NCI-H82 treated with DMSO at 0.1 percent for 48 hours (cell line): Measurements from ENCODE around the gene OGG1.

Source experiments
- DNase-seq: peaks from one replicate; lab custom pipeline; 2025; ENCODE audit not compliant: unreplicated experiment; lab: John Stamatoyannopoulos, UW

OGG1 gene

DNA sequence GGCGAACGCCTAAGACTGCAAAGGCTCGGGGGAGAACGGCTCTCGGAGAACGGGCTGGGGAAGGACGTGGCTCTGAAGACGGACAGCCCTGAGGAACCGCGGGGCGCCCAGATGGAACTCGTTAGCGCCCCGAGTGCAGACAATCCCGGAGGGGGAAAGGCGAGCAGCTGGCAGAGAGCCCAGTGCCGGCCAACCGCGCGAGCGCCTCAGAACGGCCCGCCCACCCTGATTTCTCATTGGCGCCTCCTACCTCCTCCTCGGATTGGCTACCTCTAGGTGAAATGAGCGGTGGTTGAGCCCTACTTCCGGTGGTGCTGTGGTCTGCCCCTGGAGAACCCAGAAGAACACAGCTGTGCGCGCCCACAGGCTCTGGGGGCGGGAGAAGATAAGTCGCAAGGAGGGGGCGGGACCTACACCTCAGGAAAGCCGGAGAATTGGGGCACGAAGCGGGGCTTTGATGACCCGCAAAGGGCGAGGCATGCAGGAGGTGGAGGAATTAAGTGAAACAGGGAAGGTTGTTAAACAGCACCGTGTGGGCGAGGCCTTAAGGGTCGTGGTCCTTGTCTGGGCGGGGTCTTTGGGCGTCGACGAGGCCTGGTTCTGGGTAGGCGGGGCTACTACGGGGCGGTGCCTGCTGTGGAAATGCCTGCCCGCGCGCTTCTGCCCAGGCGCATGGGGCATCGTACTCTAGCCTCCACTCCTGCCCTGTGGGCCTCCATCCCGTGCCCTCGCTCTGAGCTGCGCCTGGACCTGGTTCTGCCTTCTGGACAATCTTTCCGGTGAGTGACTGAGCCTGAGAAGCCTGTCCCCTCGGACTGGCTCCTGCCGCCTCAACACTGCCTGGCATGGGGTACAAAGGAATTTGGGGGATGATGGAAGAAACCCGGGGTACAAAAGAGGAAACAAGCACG, at the start of gene OGG1:
Gene OGG1, plus strand, starts transcription at position 308 of the 911 bp plus-strand sequence. Its CDS starts 335 bp downstream, at position 643.
- DNase-seq: peak; percentile 95

DNA sequence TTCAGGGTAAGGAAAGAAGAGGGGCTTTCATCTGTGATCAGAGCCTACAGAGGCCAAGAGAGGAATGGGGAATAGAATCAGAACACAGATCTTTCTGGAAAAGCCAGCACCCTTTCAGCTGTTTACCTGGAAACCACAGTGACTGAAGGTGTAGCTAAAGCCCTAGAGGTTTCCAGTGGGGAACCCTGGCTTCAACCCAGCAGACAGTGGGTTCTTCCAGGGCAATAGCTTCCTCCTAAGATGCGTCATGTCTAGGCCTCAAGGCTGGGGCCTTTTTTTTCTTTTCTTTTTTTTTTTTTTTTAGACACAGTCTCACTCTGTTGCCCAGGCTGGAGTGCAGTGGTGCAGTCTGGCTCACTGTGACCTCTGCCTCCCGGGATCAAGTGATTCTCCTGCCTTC, 49.2 kb upstream of the OGG1 start:
- DNase-seq: no peak

DNA sequence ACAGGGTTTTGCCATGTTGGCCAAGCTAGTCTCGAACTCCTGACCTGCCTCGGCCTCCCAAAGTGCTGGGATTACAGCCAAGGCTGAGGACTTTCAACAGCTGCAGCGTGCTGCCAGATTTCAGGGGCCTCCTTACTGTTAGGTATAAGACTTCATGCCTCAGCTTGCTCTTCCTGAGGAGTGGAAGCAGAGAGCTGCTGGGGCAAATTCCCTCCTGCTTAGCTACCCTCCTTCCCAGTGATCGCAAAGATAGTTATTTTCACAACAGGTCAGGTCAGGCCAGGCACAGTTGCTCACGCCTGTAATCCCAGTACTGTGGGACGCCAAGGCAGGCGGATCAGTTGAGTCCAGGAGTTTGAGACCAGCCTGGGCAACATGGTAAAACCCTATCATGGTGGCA, 48.7 kb upstream of the OGG1 start:
- DNase-seq: no peak

DNA sequence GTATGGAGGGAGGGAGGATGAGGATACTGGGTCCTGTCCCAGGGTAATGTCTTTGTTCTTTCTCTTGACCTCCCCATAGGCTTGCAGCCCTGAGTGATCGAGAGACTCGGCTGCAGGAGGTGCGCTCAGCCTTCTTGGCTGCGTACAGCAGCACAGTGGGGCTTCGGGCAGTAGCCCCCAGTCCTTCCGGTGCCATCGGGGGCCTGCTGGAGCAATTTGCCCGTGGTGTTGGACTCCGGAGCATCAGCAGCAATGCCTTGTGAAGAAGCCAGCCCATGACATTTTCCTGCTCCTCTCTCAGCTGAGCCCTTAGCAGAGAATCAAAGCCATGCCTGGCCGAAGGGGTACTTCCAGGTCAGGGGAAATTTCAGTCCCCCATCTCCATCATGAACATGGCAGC, 48.0 kb upstream of the OGG1 start:
- no peak for DNase-seq

DNA sequence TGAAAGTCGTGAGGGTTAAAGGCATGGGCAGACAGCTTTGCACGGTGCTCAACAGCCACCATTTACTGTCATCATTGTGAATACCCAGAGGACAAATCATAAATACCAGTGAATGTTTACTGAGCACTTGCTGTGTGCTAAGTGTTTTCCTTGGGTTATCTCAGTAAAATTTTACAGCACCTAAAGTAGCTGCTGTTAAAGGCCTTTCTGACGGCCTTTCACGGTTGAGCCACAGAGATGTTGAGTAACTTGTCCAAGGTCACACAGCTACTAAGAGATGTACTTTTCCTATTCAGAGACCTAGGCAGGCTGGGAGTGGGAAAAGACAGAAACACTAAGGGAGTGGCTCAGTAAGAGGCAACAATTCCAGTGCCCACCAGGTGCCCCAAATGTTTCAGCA, 46.5 kb upstream of the OGG1 start:
- DNase-seq: no peak

DNA sequence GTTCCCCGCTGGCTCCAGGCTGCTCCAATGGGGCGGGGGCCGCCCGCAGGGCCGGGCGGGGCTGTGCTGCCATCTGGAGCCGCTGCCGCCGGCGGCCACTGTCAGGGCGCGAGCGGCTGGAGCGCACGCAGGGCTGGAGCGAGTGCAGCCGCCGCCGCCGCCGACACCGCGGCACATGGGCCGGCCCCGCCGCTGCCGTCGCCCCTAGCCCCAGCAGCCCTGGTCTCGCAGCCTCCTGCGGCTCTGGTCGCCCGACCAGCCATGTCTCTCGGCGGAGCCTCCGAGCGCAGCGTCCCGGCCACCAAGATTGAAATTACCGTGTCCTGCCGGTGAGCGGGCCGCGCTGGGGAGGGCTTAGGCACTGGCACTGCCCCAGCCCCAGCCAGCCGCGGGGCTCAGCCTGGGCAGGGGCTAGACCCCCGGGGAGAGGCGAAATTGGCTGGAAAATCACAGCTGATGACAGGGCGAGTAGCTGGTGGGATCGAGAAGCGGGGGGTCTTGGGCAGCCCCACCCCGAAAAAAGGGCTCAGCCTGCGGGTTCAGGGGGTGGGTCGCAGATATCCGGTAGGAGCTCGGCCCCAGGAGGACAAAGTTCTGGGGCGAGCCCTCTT, 45.9 kb upstream of the OGG1 start, which contains the start of gene CPNE9:
Gene CPNE9, plus strand, starts transcription at position 98 of the 611 bp plus-strand sequence. Its CDS starts 164 bp downstream, at position 262.
- DNase-seq: no peak

DNA sequence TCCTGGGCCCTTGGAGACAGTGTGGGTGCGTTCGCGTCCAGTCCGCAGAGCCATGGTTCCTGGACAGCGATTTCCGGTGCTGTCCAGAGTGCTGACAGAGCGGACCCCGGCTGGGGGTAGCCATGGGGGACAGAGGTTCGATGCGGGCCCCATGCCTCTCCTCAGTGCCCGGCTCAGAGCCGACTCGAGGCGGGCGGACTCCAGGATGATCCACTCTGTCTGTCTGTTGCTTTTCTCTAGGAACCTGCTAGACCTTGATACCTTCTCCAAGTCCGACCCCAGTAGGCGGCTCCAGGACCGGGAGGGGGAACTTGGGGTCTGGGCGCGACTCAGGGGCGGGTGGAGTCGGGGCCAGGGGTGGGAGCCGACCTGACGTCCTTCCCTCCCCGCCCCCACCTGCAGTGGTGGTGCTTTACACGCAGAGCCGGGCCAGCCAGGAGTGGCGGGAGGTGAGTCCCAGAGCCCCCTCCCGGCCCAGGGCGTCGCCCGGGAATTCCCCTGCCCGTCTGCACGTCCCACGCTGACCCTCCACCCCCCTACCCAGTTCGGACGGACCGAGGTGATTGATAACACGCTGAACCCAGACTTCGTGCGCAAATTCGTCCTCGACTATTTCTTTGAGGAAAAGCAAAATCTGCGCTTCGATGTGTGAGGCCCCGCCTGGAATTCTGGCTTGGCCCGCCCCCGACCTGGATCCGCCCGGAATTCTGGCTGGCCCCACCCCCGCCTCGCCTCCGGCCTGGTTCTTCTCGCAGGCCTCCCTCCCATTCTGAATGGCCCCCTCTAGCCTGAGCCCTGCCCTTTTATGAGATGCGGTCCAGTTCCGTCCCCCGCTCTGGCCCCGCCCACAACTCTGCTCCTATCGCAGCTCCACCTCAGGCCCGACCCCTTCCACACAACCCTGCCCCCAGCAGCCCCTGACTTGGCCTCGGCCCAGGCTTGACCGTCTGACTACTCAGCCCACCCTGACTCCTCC, 45.1 kb upstream of the OGG1 start:
- peak; percentile 29 for DNase-seq

DNA sequence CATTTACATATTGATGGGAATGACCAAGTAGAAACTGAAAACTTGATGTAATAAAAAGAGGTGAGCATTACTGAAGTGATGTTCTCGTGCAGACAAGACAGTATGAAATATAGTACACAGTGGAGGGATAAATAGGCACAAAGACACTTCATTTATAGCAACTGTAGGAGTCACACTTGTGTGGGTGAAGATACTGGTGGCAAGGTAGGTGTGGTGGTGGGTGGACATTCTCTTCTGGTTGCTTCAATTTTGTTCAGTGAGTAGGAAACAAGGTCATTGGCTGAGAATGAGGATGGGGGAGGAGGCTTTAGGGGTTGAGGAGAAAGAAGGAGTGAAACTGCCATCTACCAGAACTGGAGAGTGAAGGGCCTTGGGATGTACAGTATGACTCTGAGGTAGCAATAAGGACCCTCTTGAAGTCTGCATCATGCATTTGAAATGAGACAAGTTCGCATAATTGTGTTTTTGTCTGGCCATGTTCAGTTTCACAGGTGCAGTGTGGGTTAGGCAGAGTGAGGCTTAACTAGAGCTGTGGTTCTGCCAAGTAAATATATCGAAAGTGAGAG, 39.5 kb upstream of the OGG1 start:
- DNase-seq: no peak

DNA sequence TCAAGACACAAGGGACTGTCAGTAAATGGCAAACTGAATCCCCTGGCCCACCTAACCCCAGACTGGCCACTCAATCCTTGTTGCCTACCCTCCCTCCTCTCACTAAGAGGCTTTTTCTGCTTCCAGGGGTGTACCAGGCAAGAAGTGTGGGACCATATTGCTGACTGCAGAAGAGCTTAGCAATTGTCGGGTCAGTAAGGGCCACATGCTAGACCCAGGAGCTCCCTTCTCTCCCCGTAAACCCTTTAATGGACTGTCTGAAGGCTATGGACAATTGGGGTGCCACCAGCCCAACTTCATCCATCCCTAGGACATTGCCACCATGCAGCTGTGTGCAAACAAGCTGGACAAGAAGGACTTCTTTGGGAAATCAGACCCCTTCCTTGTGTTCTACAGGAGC, 37.3 kb upstream of the OGG1 start:
- no peak for DNase-seq

DNA sequence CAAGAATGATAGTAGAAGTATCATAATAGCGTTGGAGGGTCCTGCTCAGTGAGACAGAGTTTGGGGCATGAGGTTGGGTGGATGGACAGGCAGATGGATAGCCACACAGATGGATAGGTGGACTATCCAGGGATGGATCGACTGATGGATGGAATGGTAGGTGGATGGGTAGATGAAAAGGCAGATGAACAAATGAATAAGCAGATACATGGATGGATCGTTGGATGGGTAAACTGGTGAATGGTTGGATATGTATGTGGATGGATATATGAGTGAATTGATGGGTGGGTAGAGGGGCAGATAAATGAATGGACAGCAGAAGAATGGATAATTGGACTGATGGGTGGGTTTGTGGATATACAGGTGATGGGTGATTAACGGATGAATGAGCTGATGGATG, 36.6 kb upstream of the OGG1 start:
- no peak for DNase-seq

DNA sequence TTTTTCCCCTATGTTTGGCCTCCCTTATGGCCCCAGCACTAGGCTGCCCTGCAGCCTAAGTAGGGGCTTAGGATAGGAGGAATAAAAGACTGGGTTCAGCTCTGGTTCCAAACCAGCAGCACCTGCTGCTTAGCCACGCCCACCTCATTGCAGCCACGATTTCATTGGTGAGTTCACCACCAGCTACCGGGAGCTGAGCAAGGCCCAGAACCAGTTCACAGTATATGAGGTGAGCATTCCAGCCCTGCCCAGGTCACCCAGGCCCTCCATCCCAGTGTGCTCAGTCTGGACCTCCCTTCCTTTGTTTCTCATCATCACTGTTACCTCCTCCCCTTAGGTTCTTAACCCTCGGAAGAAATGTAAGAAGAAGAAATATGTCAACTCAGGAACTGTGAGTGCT, 34.6 kb upstream of the OGG1 start:
- DNase-seq: no peak

DNA sequence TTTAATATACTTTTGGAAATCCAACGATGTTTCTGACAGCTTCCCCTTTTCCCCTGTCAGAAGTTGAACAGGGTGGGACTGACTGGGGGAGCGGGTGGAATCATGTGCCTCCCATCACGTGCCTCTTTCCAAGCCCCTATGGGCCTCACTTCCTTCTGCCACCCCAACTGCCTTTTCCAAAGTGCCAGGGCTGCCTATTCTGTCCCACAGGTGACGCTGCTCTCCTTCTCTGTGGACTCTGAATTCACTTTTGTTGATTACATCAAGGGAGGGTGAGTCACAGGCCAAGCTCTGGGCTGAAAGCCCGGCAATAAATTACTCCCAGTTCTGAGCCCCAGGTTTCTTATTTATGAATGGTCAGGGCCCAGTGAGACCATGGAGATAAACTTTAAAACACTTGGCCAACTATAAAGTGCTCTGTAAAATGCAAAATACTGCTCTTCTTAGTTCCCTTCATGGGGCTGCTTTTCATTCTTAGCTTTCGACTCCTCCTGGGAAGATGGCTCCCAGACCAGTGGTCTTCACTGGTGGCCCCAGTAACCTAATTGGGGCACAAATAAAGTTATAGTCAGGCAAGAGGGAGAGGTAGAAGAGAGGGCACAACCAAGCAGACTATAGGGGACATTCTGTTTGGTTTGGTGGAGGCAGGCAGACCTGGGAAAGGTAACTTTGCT, 33.9 kb upstream of the OGG1 start:
- no peak for DNase-seq

DNA sequence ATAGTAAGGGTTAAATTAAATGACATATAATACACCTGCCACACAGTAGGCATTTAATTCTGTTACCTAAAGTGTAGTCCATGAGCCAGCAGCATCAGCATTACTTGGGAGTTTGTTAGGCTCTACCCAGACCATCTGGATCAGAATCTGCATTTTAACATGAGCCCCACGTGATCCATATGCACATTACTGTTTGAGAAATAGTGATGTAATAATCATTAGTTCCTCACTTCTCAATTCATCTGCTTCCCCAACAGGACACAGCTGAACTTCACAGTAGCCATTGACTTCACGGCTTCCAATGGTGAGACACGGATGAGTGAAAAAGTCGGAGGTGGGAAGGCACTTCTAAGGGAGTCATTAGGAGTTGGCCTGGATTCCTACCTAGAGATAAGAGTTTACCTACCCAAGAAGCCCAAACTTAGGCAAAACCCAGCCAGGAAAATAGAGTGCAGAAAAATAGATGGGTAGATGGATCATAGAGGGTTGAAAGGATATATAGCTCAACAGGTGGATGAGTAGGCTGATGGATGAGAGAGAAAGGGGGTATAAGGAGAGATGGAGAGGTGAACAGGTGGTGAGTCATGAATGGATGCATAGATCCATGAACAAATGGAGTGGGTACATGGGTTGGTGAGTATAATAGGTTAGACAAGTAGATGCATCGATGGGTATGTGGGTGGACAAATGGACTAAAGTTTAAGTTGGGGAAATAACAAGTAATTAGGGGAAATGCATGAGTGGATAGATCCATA, 32.8 kb upstream of the OGG1 start:
- DNase-seq: no peak

DNA sequence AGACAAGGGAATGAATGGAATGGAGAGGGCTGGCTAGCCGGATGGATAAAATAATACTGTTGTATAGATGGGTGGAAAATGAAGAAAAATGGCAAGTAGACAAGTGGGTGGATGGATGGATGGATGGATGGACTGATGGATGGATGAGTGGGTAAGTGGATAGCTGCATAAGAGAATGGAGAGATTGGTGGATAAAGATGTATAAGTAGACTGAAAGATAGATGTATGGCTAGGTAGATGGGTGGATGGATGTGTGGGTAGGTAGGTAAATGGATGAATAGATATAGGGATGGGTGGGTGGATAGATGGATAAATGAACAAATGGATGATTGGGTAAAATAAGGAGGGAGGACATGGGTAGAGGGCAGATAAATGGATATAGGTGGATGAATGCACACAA, 32.2 kb upstream of the OGG1 start:
- no peak for DNase-seq

DNA sequence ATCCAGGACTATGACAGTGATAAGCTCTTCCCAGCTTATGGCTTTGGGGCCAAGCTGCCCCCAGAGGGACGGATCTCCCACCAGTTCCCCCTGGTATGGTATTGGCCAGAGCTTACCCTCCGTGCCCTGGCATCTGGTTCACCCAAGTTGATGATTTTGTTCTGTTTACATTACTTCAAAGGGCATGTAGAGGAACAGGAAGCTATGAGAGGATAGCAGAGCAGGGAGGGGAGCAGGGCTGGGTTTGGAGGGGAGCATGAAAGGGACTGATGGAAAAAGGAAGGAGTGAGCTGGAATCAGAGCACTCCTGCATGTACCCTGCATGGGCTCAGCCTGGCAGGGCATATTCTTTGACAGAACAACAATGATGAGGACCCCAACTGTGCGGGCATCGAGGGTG, 31.6 kb upstream of the OGG1 start:
- no peak for DNase-seq

DNA sequence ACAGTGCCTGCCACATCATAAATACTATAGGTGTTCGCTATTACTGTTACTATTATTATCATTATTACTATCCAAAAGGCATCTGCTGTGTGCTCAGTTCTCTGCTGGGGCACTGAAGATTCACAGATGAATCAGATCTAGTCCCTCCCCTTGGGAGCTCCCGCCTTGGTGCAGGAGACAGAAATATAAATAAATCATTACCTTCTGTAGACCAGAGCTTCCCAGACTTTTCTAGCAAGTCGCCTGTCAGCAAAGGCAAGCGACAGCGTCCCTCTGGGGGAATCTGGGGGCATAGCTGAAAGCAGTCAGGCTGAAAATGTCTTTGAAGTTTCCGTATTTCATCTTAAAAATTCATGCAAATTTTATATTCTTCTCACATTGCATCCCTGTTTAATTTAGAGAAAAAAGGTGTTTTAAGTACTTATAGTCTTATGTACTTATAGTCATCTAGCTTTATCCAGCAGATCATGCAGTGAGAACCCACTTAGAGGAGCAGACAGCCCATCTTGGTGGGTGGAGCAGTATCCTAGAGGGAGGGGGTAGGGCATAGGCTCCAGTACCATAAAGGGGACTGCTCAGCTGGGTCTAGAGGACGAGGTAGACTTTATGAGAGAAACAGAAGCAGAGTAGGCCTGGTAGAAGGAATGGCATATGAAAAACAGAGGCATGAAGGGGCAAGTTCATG, 28.6 kb upstream of the OGG1 start:
- no peak for DNase-seq

DNA sequence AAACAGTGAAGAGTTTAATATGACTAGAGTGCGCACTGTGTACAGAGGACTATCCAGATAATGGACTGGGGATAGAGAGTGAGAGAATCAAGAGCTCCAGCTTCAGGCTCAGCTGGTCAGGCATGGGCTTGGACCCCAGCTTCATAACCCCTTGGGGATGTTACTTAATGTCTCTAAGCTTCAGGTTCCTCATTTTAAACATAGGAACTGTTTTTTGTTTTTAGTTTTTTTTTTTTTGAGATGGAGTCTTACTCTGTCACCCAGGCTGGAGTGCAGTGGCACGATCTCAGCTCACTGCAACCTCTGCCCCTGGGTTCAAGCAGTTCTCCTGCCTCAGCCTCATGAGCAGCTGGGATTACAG, 28.1 kb upstream of the OGG1 start:
- DNase-seq: no peak

DNA sequence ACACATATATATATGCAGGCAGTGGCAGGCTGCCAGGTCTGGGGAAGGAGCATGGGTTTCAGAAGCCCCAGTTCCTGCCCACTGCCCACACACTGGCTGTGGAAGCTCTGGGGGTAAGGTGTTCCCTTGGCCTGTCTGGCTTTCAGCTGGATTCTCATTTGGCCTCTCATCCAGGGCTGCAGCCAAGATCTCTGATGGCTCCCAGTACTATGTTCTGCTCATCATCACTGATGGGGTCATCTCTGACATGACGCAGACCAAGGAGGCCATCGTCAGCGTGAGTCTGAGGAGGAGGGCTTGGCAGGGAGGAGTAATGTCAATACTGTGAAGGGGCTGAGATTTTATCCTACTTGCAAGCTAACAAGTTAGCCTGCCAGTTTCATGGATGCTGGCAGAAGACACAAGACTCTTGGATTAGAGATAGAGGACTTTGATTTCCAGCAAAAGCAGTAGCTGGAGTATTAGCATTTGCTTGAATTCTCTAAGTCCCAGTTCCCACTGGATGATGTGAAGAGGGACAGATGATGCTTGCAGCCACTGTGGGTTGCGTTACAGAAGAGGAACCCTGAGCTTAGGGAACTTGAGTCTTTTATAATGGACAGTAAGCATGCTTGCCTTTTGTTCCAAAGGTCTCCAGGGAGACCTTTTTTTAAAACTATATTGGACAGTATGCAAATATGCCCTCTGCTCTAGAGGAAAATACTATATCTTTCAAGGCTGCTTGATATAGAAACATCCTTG, 23.8 kb upstream of the OGG1 start:
- no peak for DNase-seq
